ENCODE measurements around the gene PIP5K1A.
"Not testable (repeated sequence)": the region's sequence is repeated elsewhere in the genome, so short reads cannot be mapped to it uniquely, and the experiment has no call there.

Gene PIP5K1A

DNA sequence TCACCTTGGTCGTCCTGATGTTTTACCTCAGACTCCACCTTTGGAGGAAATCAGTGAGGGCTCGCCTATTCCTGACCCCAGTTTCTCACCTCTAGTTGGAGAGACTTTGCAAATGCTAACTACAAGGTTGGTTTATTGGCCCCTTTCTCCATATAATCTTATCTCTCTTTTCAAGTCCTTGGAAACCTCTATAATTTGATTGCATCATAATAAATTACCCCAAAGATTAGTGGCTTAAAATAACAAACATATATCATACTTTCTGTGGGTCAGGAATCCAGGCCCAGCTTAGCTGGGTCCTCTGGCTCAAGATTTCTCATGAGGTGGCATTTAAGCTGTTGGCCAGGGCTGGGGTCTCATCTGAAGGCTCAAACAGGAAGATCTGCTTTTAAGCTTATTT, 44.1 kb downstream of the PIP5K1A start:
- in situ Hi-C loops (cut with MboI; ENCODE audit: low pct_unique_long_range_greater_than_20kb, low sequenced_read_pairs), result no loop called here
- no peak for DNase-seq

DNA sequence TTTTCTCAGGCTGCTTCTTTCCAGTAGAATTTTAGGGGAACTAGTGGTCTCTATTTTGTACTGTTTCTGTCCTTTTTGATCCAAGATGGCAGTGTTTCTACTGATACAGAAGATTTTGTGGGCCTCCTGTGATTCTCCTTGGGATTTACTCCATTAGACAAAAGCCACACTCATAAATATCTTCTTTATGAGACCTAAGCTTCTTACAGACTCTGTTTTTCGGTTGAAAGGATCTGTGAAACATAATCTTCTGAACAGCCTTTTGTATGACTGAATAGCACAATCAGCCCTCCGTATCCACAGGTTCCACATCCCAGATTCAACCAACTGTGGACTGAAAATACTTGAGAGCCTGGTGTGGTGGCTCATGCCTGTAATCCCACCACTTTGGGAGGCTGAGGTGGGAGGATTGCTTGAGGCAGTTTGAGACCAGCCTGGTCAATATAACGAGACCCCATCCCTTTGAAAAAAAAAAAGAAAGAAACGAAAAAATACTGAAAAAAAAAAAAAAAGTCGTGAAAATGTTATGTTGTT, 45.4 kb downstream of the PIP5K1A start:
- in situ Hi-C loops (cut with MboI; ENCODE audit: low pct_unique_long_range_greater_than_20kb, low sequenced_read_pairs), result no loop called here
- no peak for DNase-seq

GRCh38 chr1:151246786-151247185, 48.4 kb downstream of the PIP5K1A start:
- in situ Hi-C loops (cut with MboI; ENCODE audit: low pct_unique_long_range_greater_than_20kb, low sequenced_read_pairs), result no loop called here
- DNase-seq, result no peak

DNA sequence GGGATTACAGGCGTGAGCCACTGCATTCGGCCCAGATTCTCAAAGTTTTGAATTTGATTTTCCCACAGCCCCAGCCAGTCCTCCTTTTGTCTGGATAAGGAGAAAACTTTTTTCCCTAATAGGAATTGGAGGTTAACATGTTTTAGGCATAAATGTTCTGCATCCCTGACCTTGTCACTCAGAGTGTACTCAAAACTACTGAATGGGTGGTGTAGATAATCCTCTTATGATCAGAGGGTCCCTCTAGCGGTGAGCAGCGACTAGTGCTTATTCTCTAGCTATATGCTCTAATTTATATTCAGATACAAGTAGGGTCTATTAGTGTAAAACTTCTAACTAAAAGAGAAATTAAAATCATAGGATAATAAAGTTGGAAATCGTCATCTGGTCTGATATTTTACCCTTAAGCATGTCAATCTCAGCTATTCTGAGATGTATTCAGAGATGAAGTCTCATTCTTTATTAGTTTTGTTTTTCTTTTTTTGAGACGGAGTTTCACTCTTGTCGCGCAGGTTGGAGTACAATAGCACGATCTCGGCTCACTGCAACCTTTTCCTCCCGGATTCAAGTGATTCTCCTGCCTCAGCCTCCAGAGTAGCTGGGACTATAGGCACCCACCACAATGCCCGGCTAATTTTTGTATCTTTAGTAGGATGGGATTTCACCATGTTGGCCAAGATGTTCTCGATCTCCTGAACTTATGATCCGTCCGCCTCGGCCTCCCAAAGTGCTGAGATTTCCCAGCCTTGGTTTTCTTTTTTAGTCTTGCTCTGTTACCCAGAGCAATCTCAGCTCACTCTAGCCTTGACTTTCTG, 53.5 kb downstream of the PIP5K1A start:
- DNase-seq, result peak; percentile 73

GRCh38 chr1:151254217-151255213, 56.2 kb downstream of the PIP5K1A start, which contains the start of gene PSMD4:
Gene PSMD4 (plus strand): TSS chr1:151254734. CDS start chr1:151254783, 49 bp downstream.
- peak; percentile 98 for DNase-seq
- in situ Hi-C loops (cut with MboI; ENCODE audit: low pct_unique_long_range_greater_than_20kb, low sequenced_read_pairs), result no loop called here

More for the DNA sequence above, 53.5 kb downstream of the PIP5K1A start:
- in situ Hi-C loops (cut with MboI; ENCODE audit: low pct_unique_long_range_greater_than_20kb, low sequenced_read_pairs), result no loop called here

GRCh38 chr1:151255381-151255780, 57.0 kb downstream of the PIP5K1A start:
- in situ Hi-C loops (cut with MboI; ENCODE audit: low pct_unique_long_range_greater_than_20kb, low sequenced_read_pairs), result no loop called here
- DNase-seq, result no peak

DNA sequence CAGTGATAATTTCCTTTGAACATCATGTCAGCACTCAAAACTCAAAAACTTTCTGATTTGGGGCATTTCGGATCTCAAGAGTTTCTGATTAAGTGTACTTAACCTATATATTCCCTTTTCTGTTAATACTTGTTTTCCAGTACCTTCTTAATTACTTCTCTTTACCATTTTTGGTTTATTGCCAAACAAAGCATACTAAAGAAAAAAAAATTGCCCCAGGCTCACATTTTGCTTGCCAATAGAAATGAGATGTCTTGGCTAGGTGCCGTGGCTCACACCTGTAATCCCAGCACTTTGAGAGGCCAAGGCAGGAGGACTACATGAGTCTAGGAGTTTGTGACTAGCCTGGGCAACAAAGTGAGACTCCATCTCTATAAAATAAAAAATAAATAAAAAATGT, 61.0 kb downstream of the PIP5K1A start:
- in situ Hi-C loops (cut with MboI; ENCODE audit: low pct_unique_long_range_greater_than_20kb, low sequenced_read_pairs), result no loop called here
- no peak for DNase-seq

GRCh38 chr1:151265446-151266236, 67.3 kb downstream of the PIP5K1A start:
- no peak for DNase-seq
- in situ Hi-C loops (cut with MboI; ENCODE audit: low pct_unique_long_range_greater_than_20kb, low sequenced_read_pairs), result no loop called here

DNA sequence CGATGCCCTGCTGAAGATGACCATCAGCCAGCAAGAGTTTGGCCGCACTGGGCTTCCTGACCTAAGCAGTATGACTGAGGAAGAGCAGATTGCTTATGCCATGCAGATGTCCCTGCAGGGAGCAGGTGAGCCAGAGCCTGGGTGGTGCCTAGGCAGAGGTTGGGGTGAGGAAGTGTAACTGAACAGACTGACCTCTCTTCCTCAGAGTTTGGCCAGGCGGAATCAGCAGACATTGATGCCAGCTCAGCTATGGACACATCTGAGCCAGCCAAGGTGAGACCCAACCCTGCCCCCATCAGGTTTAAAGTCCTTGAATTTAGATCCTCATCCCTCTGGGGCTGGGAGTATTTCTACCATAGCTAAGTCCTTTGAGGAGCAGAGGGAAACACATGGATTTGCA, 68.0 kb downstream of the PIP5K1A start:
- no peak for DNase-seq
- in situ Hi-C loops (cut with MboI; ENCODE audit: low pct_unique_long_range_greater_than_20kb, low sequenced_read_pairs), result no loop called here

DNA sequence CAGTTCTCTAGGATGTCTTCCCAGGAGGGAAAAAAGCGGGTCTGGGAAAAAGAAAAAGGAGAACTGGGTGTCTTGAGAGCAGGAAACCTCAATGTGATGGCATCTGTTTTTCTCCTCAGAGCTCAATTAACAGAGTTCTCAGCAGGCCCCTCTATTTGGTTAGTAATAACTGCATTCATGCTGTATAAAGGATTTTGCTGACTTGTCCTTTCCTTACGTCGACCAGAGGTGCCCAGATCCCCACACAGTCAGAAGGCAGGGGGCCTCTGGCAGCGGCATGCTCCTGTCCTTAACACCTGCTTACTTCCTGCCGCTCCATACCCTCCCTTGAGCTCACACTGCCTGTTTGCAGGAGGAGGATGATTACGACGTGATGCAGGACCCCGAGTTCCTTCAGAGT, 68.5 kb downstream of the PIP5K1A start:
- in situ Hi-C loops (cut with MboI; ENCODE audit: low pct_unique_long_range_greater_than_20kb, low sequenced_read_pairs), result no loop called here
- no peak for DNase-seq

GRCh38 chr1:151267760-151268159, 69.4 kb downstream of the PIP5K1A start:
- DNase-seq, result no peak
- in situ Hi-C loops (cut with MboI; ENCODE audit: low pct_unique_long_range_greater_than_20kb, low sequenced_read_pairs), result no loop called here

DNA sequence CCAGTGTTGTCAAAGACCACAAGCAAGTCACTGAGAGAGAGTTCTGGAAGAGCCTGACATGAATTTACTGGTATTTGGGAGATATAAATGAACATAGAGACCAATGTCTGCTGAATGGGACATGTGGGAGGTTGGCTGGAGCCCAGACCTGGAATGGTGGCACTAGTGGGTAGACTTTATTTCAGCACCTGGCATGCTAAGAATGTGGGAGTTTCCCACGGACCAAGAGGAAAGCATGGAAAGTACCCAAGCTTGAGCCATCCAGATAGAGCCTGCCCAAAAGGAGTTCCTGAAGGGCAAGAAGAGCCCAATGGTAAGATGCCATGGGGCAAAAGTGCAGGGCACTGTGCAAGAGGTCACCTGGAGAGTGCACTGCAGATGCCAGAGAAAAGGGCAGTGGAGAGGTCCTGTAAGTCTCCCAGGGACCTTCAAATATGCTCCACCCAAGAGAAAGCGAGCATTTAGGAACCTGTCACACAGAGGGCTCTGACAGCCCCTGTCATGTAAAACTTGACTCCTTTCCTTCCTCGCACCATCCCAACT, 75.6 kb downstream of the PIP5K1A start:
- in situ Hi-C loops (cut with MboI; ENCODE audit: low pct_unique_long_range_greater_than_20kb, low sequenced_read_pairs), result no loop called here
- DNase-seq, result no peak

GRCh38 chr1:151275341-151275740, 77.0 kb downstream of the PIP5K1A start:
- DNase-seq; in situ Hi-C loops (cut with MboI; ENCODE audit: low pct_unique_long_range_greater_than_20kb, low sequenced_read_pairs): not testable (repeated sequence)

GRCh38 chr1:151277249-151277648, 78.9 kb downstream of the PIP5K1A start:
- in situ Hi-C loops (cut with MboI; ENCODE audit: low pct_unique_long_range_greater_than_20kb, low sequenced_read_pairs), result no loop called here
- DNase-seq, result peak; percentile 78

- DNase-seq, result peak; percentile 100
These were observed 83.0 kb downstream of the PIP5K1A start for GRCh38 chr1:151281225-151281968.

DNA sequence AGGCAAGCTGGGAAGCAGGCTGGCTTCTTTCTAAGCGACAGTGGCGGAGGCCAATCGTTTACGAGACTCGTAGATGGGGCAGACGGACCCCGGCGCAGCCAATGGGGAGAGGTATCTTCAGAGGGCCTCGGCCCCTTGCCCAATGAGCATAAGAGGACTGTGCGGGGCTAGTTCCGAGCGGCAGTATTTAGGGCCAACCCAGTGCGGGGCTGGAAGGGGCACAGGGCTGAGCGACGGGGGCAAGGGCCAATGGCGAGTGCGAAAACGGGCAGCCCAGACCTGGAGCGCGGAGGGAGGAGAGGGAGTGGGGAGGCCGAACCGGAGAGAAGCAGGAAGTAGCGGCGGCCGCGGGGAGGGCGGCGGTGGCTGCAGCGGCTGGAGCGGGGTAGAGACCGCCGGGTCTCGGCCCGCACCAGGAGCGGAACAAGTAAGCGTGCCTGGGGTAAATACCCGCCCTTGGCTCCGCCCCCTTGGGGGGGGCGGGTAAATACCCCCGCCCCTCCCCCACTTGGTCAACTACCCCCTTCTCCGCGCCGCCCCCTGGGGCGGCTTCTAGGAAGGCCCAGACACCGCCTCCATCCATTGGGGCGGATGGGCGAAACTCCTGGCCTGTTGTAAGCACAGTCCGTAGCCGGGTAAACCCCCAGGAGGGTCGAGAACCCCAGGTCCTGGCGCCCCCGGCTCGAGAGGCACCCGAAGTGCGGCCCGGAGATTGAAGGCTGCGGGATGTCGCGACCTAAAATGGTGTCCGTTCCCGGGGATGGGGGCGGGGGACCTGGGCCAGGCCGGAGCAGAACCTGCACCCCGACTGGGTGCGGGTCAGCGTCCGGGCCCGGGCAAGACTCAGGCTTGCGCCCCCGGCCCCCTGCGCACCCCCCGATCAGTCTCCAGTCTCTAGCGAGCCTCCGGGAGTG, 83.9 kb downstream of the PIP5K1A start, which contains the start of gene ZNF687:
Gene ZNF687 (plus strand): TSS at position 331 of the 914 bp plus-strand sequence. CDS start 3,993 bp downstream, outside the sequence.
- in situ Hi-C loops (cut with MboI; ENCODE audit: low pct_unique_long_range_greater_than_20kb, low sequenced_read_pairs), result no loop called here
- DNase-seq, result peak; percentile 100

More at GRCh38 chr1:151281225-151281968, 83.0 kb downstream of the PIP5K1A start:
- in situ Hi-C loops (cut with MboI; ENCODE audit: low pct_unique_long_range_greater_than_20kb, low sequenced_read_pairs), result no loop called here
